ENCODE measurements around the gene RNF126.

DNA sequence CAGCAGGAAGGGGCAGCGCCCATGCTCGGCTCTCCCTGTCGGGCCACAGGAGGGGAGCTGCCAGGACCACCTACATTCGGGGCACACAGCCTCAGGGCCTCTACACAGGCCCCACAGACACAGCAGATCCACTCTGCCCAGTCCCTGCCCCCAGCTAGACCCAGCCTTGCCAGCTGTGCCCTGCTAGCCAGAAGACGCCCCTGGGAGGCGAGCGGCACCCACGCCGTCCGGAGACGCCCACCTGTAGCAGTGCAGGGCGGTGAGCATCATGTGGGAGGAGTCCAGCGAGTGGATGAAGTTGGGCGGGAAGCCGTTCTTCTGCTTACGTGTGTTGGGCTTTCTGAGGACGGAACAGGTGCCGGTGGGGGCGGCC lies 44.8 kb downstream of the RNF126 start:
- TF ChIP-seq, protein P1, sequence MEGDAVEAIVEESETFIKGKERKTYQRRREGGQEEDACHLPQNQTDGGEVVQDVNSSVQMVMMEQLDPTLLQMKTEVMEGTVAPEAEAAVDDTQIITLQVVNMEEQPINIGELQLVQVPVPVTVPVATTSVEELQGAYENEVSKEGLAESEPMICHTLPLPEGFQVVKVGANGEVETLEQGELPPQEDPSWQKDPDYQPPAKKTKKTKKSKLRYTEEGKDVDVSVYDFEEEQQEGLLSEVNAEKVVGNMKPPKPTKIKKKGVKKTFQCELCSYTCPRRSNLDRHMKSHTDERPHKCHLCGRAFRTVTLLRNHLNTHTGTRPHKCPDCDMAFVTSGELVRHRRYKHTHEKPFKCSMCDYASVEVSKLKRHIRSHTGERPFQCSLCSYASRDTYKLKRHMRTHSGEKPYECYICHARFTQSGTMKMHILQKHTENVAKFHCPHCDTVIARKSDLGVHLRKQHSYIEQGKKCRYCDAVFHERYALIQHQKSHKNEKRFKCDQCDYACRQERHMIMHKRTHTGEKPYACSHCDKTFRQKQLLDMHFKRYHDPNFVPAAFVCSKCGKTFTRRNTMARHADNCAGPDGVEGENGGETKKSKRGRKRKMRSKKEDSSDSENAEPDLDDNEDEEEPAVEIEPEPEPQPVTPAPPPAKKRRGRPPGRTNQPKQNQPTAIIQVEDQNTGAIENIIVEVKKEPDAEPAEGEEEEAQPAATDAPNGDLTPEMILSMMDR (IDR thresholded peaks at IDR 0.05; ENCODE audit: poor library complexity): no peak
- TF ChIP-seq EZH2 (IDR thresholded peaks at IDR 0.05; ENCODE audit: borderline replicate concordance) (no peak), EZH2phosphoT487 (IDR thresholded peaks at IDR 0.05; ENCODE audit: low read depth, severe bottlenecking, unreplicated experiment) (no peak)

All from hepatocyte (in vitro differentiated cells).